ENCODE results near the gene NTPCR.
"Not testable (repeated sequence)": the region's sequence is repeated elsewhere in the genome, so short reads cannot be mapped to it uniquely, and the experiment has no call there.

The NTPCR gene

DNA sequence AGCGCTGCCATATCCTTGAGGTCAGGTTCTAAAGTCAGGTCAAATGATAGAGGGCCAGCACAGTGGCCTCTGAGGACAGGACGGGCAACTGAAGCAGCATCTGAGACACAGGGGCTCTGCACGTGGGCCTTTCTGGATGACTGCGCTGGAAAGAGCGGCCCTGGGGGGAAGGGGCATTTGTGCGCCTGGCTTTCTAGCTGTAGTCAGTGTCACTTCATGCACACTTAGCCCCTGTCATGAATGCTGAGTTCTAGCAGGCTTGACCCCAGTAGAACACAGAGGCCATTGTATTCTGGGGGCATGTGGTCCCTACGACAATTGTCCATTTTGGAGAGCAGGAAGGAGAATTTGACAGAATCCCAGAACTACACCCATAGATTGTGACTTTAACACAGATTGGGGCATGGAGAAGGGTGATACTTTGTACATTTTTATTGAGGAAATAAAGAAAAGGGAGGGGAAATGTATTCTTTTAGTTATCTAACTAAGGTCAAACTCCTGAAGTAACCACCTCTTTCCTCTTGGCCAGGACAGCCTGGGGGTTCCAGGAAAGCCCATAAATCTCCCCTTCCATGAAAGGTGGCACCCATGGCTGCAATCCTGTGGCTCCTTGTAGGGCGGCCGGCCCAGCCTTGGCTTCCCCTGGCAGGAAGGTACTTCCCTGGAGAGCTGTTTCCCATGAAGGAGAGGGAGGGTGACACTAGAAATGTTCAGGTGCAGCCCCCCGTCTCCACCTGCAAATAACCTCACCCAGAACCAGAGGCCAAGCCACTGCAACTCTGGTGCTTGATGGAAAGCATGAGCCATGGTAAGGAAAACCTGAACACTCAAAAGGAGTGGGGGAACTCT, 34.4 kb downstream of the NTPCR start:
- DNase-seq (ENCODE audit: low read depth in 2 of 2) = no peak

GRCh38 chr1:232985882-232986526, 35.6 kb downstream of the NTPCR start:
- no peak for DNase-seq (ENCODE audit: low read depth in 2 of 2)

DNA sequence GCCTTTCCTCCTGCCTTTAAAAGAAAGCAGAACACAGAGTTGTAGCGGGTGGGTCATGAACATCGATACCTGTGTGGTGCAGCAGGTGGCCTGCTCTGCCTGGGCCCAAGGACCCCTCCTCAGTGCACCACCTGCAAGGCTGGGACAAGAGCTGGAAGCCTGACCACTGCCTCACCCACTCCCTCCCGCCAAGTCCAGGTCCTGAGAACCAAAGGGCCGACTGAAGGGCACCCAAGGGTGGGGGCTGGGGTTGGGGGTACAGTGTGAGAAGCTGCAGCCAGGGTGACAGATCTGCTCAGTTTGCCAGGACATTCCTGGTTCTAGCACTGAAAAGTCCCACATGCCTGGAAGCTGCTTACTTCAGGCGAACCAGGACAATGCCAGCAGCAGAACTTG, 36.1 kb downstream of the NTPCR start:
- no peak for DNase-seq (ENCODE audit: low read depth in 2 of 2)

GRCh38 chr1:232987046-232987773, 36.8 kb downstream of the NTPCR start:
- DNase-seq (ENCODE audit: low read depth in 2 of 2) = no peak

DNA sequence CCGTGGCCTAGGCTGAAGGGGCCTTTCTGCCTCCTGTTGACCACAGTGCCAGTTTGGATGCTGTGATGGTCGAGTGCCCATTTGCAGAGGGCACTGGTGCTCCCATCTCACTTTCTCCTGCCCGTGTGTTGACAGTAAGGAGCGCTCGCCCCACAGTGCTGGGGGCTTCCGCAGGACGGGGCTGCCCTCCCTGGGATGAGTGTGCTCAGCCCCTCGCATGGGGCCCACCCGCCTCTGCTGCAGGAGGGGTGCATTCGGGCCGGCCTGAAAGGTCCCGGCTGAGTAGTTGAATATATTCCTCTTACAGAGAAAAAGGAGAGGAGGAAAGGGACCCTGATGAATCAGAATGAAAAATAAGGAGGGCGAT, 37.3 kb downstream of the NTPCR start:
- no peak for DNase-seq (ENCODE audit: low read depth in 2 of 2)

DNA sequence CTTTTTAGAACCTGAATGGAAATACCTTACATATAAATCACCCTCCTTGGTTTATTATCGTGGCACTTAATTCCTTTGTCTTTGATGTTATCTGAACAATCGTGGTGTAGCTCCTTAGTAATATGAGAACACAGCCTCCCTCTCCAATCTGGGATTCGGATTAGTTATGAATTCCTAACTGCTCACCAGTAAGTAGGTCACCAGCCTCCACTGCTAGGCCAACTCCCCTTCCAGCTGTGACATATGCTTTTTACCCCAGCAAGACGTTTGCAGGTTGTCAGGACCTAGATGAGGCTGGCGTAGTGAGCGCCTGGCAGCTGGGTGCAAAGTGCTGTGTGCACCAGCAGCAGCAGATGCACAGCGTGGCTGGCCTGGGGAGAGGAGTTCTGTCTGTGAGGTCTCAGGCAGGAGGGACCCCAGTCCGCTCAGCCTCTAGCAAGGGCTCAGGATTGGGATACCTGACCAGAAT, 38.2 kb downstream of the NTPCR start:
- DNase-seq (ENCODE audit: low read depth in 2 of 2) = no peak

- DNase-seq (ENCODE audit: low read depth in 2 of 2) = no peak
Measured at GRCh38 chr1:232990176-232991128, 40.0 kb downstream of the NTPCR start.

GRCh38 chr1:232991238-232991637, 40.8 kb downstream of the NTPCR start:
- DNase-seq (ENCODE audit: low read depth in 2 of 2) = no peak

DNA sequence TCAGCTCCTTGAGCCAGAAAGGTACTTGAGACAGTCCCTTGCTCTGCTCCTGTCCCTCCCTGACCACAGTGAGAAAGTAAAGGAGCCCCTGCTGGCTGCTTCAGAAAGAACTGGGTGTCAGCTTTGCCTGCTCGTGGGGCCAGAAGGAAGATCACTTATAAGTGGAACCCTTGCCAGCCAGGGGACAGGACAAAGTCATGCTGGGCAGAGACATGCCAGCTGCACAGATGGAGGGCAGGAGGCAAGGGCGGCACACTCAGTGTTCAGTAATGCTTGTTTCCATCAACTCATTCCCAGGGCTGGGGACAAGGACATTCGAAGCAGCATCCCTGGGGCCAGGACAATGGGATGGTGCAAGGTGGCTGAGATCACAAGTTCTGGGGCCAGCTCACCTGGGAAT, 41.8 kb downstream of the NTPCR start:
- no peak for DNase-seq (ENCODE audit: low read depth in 2 of 2)

- no peak for DNase-seq (ENCODE audit: low read depth in 2 of 2)
Measured at GRCh38 chr1:232993555-232993954, 43.1 kb downstream of the NTPCR start.

DNA sequence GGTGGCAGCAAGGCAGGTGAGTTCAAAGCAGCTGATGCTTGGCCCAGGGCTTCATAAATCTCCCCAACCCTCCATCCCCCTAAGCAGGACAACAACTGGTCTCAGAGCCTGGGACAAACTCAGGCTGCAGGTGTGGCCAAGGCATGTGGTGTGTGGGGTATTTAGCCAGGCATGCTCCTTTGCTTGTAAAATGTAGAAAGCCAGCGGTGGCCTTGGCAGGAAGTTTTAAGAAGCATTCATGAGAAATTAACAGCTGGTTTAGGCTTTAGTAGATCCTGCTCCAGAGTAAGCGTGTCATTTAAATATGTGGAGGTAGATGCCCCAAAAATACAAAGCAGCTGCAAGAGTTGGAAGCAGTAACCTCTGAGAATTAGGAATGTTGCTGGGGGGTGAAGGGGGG, 44.8 kb downstream of the NTPCR start:
- DNase-seq (ENCODE audit: low read depth in 2 of 2) = no peak

- no peak for DNase-seq (ENCODE audit: low read depth in 2 of 2)
Measured at GRCh38 chr1:232996143-232996542, 45.7 kb downstream of the NTPCR start.

DNA sequence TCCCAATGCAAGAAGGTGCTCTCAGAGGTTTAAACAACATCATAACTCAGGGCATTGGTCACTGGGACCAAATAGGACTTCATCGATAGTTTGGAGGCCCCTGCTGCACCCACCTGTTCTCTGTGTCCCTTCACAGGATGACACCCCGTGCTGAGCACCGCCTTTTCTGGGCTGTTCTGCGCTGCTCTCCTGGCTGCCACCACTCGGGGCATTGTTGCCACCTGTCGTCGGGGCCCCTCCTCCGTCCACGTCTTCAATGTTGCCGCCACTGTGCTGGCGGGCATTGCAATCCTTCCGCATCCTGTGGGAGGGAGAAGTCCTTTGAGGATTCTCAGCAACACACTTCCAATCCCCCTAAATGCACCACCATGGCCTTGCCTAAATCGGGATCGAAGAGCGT, 47.7 kb downstream of the NTPCR start:
- DNase-seq (ENCODE audit: low read depth in 2 of 2) = no peak

DNA sequence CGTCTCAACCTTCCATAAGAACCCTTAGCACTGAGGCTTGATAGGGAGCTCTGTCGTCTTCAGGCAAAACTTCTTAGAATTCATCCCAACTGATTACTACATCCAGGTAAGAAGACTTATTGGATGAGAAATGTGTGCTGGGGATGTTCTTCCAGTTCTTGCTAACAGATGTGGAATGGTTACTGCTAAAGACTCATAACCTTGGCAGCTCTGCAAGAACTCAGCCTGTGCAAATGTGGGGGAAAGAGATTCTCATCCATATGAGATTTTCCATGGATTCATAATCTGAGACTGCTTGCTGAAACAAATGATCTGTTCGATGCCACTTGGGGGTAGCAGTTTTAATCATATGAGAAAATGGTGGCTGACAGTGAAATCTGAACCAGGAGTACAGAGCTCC, 48.2 kb downstream of the NTPCR start:
- DNase-seq (ENCODE audit: low read depth in 2 of 2) = no peak

GRCh38 chr1:232999956-233000625, 49.7 kb downstream of the NTPCR start:
- DNase-seq (ENCODE audit: low read depth in 2 of 2) = no peak

DNA sequence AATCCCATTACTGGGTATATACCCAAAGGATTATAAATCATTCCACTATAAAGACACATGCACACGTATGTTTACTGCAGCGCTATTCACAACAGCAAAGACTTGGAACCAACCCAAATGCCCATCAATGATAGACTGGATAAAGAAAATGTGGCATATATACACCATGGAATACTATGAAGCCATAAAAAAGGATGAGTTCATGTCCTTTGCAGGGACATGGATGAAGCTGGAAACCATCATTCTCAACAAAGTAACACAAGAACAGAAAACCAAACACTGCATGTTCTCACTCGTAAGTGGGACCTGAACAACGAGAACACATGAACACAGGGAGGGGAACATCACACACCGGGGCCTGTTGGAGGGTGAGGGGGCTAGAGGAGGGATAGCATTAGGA, 53.2 kb downstream of the NTPCR start:
- not testable (repeated sequence) for DNase-seq (ENCODE audit: low read depth in 2 of 2)

- DNase-seq (ENCODE audit: low read depth in 2 of 2) = no peak
Measured at GRCh38 chr1:233004451-233004850, 54.0 kb downstream of the NTPCR start.

- no peak for DNase-seq (ENCODE audit: low read depth in 2 of 2)
Measured at GRCh38 chr1:233005156-233005555, 54.7 kb downstream of the NTPCR start.

- DNase-seq (ENCODE audit: low read depth in 2 of 2) = no peak
Measured at GRCh38 chr1:233005703-233006102, 55.3 kb downstream of the NTPCR start.

GRCh38 chr1:233006108-233006507, 55.7 kb downstream of the NTPCR start:
- no peak for DNase-seq (ENCODE audit: low read depth in 2 of 2)

GRCh38 chr1:233006541-233006973, 56.1 kb downstream of the NTPCR start:
- DNase-seq (ENCODE audit: low read depth in 2 of 2) = no peak
